ENCODE measurements around the gene PKIG.
"Not testable (repeated sequence)": the region's sequence is repeated elsewhere in the genome, so short reads cannot be mapped to it uniquely, and the experiment has no call there.

The PKIG gene

DNA sequence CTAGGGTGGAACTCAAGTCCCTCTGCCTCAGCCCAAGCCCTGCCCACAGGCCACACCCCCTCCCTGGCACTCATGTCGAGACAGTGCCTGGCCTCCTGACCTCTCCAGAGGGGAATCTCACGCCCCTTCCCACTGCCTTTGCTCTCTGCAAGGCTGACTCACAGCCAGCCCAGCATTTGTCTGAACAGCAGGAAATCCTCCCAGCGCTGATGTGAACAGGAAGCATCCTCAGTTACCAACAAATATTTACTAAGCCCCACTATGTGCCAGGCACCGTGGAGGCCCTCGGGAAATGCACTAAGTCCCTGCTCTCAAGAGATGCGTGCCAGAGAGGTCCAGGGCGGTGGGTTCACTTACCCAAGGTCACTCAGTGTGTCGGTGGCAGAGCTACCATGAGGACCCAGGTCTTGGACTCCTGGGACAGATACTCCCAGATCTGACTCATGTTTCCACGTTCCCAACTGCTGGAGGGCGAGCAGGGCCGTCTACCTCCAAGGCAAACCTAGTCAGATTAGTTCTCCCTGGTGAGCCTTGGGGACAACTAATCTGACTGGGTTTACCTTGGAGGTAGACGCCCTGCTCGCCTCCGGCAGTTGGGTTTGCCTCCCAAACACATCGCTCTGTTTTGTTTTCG is 61.3 kb downstream of the PKIG start:
- peak; percentile 71 for DNase-seq

DNA sequence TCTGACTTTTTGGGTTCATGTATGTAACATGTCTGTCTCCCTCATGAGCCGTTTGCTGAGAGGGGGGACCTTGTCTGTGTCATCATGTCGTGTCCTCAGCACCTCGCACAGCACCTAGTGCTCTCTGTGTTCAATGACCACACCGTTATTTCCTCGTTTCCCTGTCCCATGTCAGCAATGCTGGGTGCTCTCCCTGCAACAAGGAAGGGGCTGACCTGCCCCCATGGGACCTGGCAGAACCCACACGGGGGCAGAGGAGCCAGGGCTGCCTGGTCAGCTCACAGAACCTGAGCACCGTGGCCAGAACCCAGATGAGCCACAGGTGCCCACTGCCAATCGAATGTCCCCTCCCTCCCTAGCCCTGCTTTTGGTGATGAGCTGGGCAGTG is 61.8 kb downstream of the PKIG start:
- DNase-seq = no peak

DNA sequence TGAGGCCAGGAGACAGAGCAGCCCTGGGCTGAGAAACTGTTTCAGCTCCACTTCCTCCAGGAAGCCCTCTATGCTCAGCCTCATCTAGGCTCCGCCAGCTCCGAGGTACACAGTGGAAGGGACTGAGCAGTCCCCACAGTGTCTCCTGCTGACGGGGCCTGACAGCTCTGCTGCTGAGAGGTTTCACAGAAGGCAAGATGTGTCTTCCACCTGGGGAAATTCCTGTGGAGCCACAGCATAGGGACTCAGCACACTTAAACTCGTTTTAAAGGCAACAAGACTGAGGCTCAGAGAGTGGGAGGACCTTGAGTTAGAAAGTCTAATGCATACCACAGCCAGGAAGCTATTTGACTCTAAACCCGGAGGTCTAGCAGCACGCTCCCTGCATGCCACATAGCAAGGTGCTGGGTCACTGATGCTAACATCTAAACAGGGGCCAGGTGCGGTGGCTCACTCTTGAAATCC is 62.3 kb downstream of the PKIG start:
- DNase-seq = peak; percentile 50

DNA sequence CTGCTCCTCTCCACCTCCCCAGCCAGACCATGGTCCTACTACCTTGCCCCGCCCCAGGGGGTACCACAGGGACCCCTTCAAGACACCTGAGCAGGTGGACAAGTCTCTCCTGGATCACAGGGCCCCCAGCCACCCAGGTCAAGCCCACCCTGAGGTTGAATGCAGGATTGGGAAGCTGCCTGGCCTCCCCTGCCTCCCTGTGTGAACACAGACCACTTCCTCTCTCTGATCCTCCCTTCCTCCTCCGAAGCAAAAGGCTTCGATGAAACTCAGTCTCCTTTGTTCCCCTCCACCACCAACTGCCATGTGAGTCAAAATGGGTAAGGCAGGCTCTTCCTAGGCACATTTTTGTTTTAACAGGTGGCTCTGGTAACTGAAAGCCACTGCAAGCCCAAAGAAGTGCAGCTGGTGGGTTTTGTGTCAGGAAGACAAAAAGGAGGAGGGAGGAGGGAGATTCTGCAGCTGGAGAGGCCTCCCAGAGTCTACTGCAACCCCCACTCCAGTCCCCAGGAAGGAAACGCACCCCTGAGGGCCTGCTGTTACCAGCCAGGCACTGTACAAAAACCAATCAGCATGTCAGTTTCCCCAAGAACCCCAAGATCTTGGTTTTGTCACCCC is 63.8 kb downstream of the PKIG start:
- DNase-seq = no peak

DNA sequence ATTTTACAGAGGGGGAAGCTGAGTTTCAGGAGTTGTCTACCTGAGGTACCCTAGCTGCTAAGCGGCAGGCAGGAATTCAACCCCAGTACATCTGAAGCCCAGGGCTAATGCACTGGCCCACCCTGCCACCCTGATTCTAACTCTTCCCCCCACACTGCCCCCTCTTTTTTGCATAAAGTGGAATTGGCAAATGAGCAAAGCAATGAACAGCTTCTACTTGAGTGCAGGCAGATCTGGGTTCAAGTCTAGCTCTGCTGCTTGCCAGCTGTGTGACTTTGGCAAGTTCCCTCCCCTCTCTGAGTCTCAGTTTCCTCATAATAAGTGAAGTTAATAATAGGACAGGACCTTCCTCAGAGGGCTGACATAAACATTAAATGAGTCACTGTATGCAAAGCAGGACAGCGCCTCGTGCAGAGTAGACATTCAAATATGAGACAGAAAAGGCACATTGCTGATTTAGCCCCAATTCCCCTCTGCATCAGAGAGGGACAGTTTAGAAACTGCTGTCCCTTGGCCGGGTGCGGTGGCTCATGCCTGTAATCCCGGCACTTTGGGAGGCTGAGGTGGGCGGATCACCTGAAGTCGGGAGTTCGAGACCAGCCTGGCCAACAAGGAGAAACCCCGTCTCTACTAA is 64.4 kb downstream of the PKIG start:
- DNase-seq = peak; percentile 30

DNA sequence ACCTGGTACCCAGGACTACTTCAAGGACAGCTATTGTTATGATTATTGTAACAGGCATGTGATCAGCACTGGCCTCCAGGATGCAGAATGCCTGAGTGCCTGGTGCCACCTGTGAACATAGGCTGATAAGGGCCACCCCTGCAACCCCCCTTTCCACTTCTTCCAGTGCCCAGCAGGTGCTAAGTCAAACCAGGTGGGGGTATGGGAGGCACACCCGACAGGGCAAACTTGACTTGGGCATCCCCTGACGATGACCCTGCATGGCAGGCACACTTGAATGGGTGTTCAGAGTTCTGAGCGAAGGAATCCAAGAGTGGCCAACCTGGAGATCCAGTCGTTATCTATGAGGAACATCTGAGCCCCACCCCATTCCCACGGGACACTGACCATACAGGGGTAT is 65.7 kb downstream of the PKIG start:
- DNase-seq = no peak

DNA sequence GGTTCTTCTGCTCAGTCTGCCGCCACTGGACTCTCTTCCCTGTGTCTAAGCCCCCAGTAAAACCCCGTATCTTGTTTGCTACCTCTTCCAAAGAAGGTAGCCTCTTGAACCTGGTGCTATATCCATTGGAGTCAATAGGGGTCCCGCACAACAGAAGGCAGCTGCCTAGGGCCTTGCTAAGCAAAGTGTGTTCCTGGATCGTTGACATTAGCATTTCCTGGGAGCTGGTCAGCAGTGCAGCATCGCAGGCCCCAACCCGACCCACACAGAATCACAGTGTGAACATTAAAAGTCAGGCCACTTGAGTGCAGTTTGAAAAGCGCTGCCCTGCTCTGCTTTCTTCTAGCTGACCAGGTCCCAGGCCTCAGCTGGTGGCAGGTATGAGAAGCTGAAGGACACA is 66.2 kb downstream of the PKIG start:
- no peak for DNase-seq

DNA sequence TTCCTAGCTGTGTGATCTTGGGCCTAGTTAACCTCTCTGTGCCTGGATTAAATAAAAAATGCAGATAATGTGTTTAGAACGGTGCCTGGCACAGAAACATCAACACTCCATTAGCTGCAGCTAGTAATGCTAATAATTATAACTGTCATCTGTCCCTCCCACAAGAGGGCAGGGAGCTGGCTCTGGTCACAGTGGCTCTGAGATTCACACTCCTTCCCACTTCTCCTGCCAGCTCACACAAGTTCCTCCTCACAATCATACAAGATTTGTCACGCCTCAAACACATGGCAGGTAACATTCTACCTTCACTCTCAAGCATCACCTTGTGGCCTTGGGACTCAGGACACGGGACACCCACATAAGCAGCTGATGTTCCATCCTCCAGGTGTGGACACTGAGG is 66.7 kb downstream of the PKIG start:
- DNase-seq = no peak

DNA sequence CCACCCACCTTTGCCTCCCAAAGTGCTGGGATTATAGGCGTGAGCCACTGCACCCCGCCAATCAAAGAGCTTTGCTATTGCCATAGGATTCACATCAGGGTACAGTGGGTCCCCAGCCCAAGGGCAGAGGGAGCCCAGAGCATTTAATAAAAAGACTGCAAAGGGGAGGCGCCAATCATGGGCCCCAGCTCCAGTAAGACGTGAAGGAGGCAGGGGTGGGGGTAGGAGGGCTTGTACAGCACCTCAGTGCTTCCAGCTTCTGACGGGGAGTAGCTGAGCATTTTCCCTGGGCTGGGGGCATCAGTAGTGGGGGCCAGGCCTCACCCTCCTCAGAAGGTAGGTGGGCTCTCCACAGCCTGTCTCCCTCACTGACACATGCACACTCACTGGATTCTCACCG is 67.6 kb downstream of the PKIG start:
- no peak for DNase-seq

DNA sequence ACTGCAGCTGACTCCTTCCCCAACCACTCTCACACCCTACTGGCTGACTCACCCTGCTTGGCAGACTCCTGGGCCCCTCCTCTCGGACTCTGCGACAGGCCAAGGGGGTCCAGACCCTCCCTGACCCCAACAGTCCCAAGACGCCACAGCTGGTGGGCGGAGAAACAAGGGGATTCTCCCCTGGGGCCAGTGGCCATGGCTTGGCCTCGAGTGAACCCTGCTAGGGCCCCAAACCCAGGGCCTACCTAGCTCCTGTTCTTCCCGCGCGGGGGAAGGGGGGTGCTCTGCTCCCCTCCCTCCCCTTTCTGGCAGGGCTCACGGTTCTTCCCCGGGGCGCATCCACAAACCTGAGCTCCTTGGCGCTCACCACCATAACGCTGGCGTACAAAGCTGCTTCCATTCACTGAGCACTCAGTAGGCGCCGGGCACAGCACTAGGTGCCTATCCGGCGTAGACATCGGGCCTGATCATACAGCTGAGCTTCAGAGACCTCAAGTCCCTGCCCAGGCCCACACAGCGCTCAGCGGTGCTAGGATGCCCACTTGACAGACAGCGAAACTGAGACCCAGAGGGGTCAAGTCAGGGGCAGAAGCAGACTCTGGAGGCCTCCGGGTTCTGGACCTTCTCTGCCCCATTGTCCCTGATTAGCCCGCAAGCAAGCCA is 68.5 kb downstream of the PKIG start:
- peak; percentile 11 for DNase-seq

DNA sequence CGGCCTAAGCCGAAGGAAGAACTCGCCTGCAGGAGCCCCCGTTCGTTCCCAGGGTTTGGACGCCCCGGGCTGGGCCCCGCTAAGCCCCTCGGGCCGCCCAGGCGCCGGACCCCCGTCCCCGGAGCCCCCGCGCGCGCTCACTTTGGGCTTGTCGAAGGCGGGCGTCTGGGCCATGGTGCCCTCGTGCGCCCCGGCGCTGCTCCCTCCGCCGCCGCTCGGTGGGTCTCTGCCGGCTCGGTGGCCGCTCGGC is 69.0 kb downstream of the PKIG start:
- DNase-seq = no peak

DNA sequence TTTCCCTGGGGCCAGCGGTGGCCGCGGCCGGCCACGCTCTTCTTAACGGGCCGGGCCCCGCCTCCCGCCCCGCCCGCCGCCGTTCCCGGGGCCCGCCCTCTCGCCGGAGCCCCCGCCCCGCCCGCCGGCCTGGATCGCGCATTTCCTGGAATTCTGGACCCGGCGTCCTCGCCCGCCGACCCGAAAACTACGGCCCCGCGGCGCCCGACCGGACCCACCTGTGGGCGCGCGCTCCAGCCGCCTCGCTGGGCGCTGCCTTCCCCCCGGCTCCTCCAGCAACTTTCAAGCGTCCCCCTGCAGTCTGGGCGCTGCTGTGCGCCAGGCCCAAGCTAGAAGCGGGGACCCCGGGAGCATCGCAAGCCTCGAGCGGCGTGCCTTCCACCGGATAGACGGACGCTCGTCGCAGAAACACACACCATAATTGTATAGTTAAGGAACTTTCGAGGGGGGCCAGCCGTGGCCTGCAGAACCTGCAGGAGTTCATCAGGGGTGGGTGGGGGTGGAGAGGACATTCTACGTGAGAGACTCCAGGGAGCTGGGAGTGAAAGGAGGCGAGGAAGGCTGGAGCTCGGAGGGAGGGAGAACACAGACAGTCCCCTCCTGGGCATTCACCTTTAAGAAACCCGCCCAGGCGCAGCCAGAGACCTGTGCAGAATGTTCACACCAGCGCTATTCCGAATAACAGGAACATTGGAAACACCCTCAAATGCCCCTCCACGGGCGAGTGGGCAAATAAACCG is 69.5 kb downstream of the PKIG start, which contains the start of gene ADA:
Gene ADA, minus strand, starts transcription at position 16 of the 740 bp plus-strand sequence. CDS start 92 bp downstream, outside the sequence.
- DNase-seq = peak; percentile 15

DNA sequence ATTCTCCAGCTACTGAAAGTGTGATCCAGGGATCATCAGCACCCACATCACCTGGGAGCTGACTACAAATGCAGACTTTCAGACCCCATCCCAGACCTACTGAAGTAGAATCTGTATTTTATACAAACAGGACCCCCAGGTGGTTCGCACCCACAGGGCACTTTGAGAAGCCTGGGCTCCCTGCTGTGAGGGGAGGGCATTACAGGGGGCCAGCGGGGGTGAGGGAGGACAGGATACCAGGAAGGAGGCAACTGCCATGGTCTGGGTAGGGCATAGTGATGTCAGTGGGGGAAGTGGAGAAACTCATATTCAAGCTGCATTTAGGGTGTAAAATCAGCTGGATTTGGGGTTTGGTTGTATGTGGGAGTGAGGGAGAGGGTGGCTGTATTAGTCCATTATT is 71.2 kb downstream of the PKIG start:
- no peak for DNase-seq

DNA sequence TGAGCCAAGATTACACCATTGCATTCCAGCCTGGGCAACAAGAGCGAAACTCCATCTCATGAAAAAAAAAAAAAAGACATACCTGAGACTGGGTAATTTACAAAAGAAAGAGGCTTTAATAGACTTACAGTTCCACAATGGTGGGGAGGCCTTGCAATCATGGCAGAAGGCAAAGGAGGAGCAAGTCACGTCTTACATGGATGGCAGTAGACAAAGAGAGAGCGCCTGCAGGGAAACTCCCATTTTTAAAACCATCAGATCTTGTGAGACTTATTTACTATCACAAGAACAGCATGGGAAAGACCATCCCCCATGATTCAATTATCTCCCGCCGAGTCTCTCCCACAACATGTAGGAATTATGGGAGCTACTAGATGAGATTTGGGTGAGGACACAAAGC is 71.8 kb downstream of the PKIG start:
- DNase-seq = not testable (repeated sequence)

DNA sequence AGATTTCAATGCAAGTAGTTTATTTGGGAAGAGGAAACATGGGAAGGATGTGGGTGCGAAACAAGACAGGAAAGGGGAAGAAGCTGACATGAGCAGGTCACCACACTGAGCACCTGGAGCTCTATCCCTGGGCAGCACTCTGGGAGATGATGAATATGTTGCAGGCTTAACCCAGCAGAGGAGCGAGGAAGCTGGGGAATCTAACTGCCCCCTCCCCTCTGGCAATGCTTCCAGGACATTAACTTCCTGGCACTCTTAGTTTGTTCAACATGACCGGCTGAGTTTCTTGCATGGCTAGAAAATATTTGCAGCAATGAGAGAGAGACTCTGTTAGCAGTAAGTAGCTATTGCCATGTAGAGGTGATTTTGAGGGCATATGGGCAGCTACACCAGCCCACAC is 74.1 kb downstream of the PKIG start:
- no peak for DNase-seq

DNA sequence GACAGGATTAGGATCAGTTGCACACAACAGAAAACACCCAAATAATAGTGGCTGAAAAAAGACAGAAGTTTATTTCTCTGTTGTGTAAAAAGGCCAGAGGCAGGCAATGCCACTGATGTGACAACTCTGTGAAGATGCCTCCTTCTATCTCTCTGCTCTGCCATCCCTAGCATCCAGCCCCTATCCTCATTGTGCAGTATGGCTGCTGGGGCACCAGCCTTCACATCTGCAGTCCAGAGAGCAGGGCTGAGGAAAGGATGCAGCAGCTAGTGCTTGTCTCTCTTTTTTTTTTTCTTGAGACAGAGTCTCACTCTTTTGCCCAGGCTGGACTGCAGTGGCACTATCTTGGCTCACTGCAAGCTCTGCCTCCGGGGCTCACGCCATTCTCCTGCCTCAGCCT is 75.5 kb downstream of the PKIG start:
- DNase-seq = no peak

DNA sequence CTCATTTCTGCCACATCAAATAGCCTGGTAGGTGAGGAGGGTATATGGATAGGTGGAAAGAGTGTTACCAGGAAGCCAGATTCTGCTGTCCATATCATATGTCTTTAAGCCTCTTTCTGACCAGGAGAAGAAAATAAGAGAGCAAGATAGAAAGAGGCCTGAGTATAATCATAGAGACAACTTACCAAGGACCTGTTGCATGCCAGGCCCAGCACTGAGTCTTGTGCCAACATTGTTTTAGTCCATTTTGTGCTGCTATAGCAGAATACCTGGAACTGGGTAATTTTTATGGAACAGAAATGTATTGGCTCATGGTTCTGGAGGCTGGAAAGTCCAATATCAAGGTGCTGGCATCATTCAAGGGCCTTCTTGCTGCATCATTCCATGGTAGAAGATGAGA is 76.4 kb downstream of the PKIG start:
- no peak for DNase-seq

DNA sequence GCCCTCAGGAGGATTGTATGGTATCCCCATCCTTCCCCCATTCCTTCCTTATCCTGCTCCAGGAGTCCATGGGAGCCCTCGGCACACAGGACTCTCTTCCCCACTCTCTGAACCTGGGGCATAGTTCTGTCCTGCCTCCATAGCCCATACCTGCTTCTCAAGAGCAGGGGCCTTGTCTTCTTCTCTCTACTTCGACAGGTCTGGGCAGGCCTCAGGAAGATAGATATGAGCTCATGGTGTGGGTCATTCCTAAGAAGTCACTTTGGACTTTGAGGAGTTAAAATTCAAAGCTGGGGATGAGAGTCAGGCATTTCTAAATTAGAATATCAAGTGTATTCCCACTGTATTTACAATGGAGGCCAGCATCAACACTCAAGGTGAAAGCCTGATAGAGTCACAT is 77.6 kb downstream of the PKIG start:
- DNase-seq = no peak

DNA sequence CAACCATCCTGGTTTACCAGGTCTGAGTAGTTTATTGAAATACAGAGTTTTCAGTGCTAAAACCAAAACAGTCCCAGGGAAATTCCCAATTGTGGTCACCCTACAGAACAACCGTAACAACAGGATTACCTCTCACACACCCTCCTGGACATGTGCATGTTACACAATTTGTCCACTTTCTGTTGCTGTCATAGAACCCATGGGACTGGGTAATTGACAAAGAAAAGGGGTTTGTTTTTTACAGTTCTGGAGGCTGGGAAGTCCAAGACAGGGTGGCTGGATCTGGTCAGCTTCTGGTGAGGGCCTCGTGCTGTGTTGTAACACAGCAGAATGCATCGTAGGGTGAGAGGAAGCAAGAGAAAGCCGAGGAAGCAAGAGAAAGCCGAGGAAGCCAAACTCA is 78.2 kb downstream of the PKIG start:
- DNase-seq = no peak

DNA sequence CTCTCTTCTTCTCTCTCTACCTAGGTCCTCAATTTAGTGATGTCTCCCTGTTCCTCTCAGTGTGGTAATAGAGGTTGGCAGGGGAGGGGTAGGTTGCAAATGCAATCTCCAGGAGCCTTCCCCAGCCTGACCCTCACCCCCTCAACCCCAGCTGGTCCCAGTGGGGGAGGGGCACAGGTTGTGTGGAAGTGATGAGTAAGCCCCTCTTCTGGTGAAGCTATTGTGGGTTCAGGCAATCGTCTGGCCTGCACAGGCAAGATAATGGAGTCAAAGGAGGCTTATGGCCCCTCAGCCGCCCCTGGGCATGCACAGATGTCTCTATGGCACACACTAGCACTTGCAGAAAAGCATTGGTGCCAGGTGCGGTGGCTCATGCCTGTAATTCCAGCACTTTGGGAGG is 79.9 kb downstream of the PKIG start:
- DNase-seq = no peak

DNA sequence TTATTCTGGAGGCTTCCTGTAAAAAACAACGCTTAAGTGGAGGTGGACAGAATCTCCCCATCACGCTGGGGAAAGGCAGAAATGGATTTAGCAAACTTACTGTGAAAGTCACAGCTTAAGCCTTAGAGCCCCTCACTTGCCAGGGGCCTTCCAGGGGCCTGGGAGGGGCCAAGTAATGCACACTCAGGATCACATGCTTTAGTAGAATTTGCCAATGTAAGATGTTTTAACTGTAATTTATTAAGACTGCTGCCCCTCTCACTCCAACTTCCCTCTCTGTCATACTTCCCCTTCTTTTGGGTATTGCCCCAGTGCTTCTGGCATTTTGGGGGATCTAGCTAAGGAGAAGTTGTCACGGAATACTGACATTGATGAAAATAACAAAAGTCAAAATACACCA is 81.8 kb downstream of the PKIG start:
- DNase-seq = peak; percentile 45

DNA sequence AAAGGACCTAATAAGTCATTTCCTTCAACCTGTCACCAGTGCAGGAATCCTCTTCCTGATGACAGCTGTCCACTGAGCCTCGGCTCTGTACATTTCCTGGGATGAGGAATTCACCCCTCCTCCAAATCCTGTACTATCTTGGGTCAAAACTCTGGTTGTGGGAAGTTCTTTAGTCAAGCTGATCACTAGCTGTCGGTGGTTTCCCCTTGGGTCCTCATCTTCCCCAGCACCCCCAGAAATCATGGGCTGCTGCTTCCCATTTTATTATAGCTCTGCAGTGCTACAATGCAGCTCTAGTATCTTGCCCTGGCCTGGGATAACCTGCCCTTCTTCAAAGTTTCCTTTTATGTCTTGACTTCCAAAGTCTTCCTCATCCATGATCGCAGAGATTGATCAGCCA is 83.7 kb downstream of the PKIG start:
- DNase-seq = no peak
